HG03575 (cell line): ENCODE measurements around the gene PLPPR1.

Experiments
- ATAC-seq: cut with Tn5 transposase; IDR thresholded peaks from one replicate; pipeline ENCODE4 v1.9.1; 2021; ENCODE audit not compliant: unreplicated experiment, insufficient number of reproducible peaks, low FRiP score; ENCODE audit errors: extremely low read depth

The PLPPR1 gene

GRCh38 chr9:101173907-101174306, 145.4 kb downstream of the PLPPR1 start:
- no peak for ATAC-seq

- ATAC-seq = no peak
These were observed 147.9 kb downstream of the PLPPR1 start for GRCh38 chr9:101176384-101176783.

- ATAC-seq = no peak
These were observed 156.3 kb downstream of the PLPPR1 start for GRCh38 chr9:101184813-101185278.

GRCh38 chr9:101191723-101192122, 163.2 kb downstream of the PLPPR1 start:
- ATAC-seq = no peak

GRCh38 chr9:101197026-101197425, 168.5 kb downstream of the PLPPR1 start:
- no peak for ATAC-seq

GRCh38 chr9:101200852-101201251, 172.3 kb downstream of the PLPPR1 start:
- ATAC-seq = no peak

- no peak for ATAC-seq
These were observed 173.1 kb downstream of the PLPPR1 start for GRCh38 chr9:101201630-101202029.

- ATAC-seq = no peak
These were observed 181.1 kb downstream of the PLPPR1 start for GRCh38 chr9:101209670-101210069.

- no peak for ATAC-seq
These were observed 184.1 kb downstream of the PLPPR1 start for GRCh38 chr9:101212661-101213060.

- no peak for ATAC-seq
These were observed 190.5 kb downstream of the PLPPR1 start for GRCh38 chr9:101219030-101219429.

- no peak for ATAC-seq
These were observed 191.8 kb downstream of the PLPPR1 start for GRCh38 chr9:101220341-101220740.

GRCh38 chr9:101225271-101225670, 196.7 kb downstream of the PLPPR1 start:
- no peak for ATAC-seq

- no peak for ATAC-seq
These were observed 197.6 kb downstream of the PLPPR1 start for GRCh38 chr9:101226161-101226560.

GRCh38 chr9:101226803-101227202, 198.3 kb downstream of the PLPPR1 start:
- ATAC-seq = no peak

- no peak for ATAC-seq
These were observed 201.1 kb downstream of the PLPPR1 start for GRCh38 chr9:101229606-101230005.

- ATAC-seq = no peak
These were observed 204.0 kb downstream of the PLPPR1 start for GRCh38 chr9:101232405-101232977.

- no peak for ATAC-seq
These were observed 206.8 kb downstream of the PLPPR1 start for GRCh38 chr9:101235105-101235866.

GRCh38 chr9:101242651-101243050, 214.1 kb downstream of the PLPPR1 start:
- ATAC-seq = no peak

- no peak for ATAC-seq
These were observed 218.2 kb downstream of the PLPPR1 start for GRCh38 chr9:101246691-101247090.

- no peak for ATAC-seq
These were observed 218.8 kb downstream of the PLPPR1 start for GRCh38 chr9:101247297-101247696.
